Right lobe of liver (tissue), 6 donors: ENCODE results near the gene PSMD3. TPM values are rescaled to one million over a fixed set of nuclear protein-coding genes. Genes with fewer than 3 reads are reported as not detected.
A peak's percentile ranks its signal among the peaks of the same experiment; 100 is the strongest.

Experiments used
- ATAC-seq, 4 donors: fragments of 200-7000 bp; cut with Tn5 transposase; one replicate each; pipeline ENCODE4 v1.9.1; 2020; ENCODE audit warnings: mild to moderate bottlenecking in 4 of 4, moderate library complexity in 4 of 4
- DNase-seq, 3 donors: peaks; one replicate each; pipeline ENCODE4 v3.0.0-alpha.2; 2020
- H3K27ac ChIP-seq, 3 donors: fragments of 200-600 bp; one replicate each; pipeline ENCODE4 v1.8.0; 2022
- H3K27me3 ChIP-seq, 2 donors: fragments of 200-600 bp; one replicate each; pipeline ENCODE4 v1.8.0; 2022
- H3K36me3 ChIP-seq, 4 donors: fragments of 200-600 bp; sonication (generic) in 1 of 4; one replicate each; pipeline versions ENCODE4 v1.5.1 to v1.8.0; 2017 to 2022; ENCODE audit warnings: control low read depth in 1 of 4
- H3K4me1 ChIP-seq, 4 donors: fragments of 200-600 bp; sonication (generic) in 1 of 4; one replicate each; pipeline versions ENCODE4 v1.5.1 to v1.8.0; 2017 to 2022; ENCODE audit warnings: control low read depth in 1 of 4
- H3K4me3 ChIP-seq, 3 donors: fragments of 200-600 bp; one replicate each; pipeline ENCODE4 v1.8.0; 2022
- H3K9me3 ChIP-seq, 4 donors: fragments of 200-600 bp; sonication (generic) in 1 of 4; one replicate each; pipeline versions ENCODE4 v1.5.1 to v1.8.0; 2017 to 2022; ENCODE audit warnings: control low read depth in 1 of 4
- CTCF ChIP-seq, 4 donors: fragments of 200-600 bp in 3 of 4; fragments of 450-650 bp in 1 of 4; IDR thresholded peaks; one replicate each; pipeline versions ENCODE4 v1.5.1 to v1.8.0; 2016 to 2022; ENCODE audit warnings: antibody characterized with exemption in 4 of 4, mild to moderate bottlenecking in 2 of 4
- POLR2A ChIP-seq: fragments of 450-650 bp; IDR thresholded peaks from one replicate; pipeline ENCODE4 v1.6.1; 2017; ENCODE audit warnings: antibody characterized with exemption, mild to moderate bottlenecking
- WGBS: methylation state at CpG from one replicate; pipeline ENCODE4 v1.1.6; 2018; ENCODE audit warnings: low coverage, low lambda C conversion rate; ENCODE audit not compliant: insufficient coverage; ENCODE audit errors: missing lambda C conversion rate; 5-methylcytosine and 5-hydroxymethylcytosine counted together
- intact Hi-C, 2 donors: fragments of 100-400 bp; cut with DNase I; formaldehyde crosslinking; loops; one replicate each; pipeline versions ENCODE4 v1.11.2 to v1.14.1; 2022
- total RNA-seq, 6 experiments: library from RNA; depleted of rRNA in 2 of 6; stranded (reverse); fragments of >200 nt in 2 of 6; fragmentation: NEBNext Ultra II Directional in 3 of 6; extraction: Animal tissue kit (Norgen Biotek cat#: 25700) in 3 of 6; gene quantifications; one replicate each; pipeline versions ENCODE4 v1.1.0 to v1.2.4, GENCODE V29; 2016 to 2023
- donor health status: DM: no; HTN: yes; CAD: no.
- donor health status: DM: no; HTN: no; CAD: no.
- donor health status: DM: no; HTN: no; CAD: no.
- donor health status: DM: no; HTN: yes; CAD: no.
- donor health status: DM: no; HTN: yes; CAD: no.

PSMD3 gene
- total RNA-seq, 6 experiments from 2014 or later: 58.3 to 85.3 (median 67.4) TPM

- Histone ChIP-seq H3K9me3 (no peaks in the 10 kb centered on the region), H3K4me3 (peak overlapping the region; percentile 25 to 93 (median 48)), H3K27me3 (no peaks in the 10 kb centered on the region), H3K27ac (peak overlapping the region in 2 of 3 donors; percentile 21 to 57), H3K4me1 (peaks cover 0 to 14% (median 6%) of the 10 kb centered on the region in 4 donors), H3K36me3 (peaks cover 0 to 8% (median 5%) of the 10 kb centered on the region in 4 donors)
- ATAC-seq: peak; percentile 4 to 25 (median 16)
- TF ChIP-seq CTCF (IDR thresholded peaks at IDR 0.05): no peak
- TF ChIP-seq POLR2A: no peak
- WGBS: 2% methylated on average over 10 of the region's 10 CpGs
- DNase-seq: no peak
- intact Hi-C loops: loop anchor here in 1 of 2 donors (10.0 kb wide), 1 partner anchor 225 kb away; no protein-coding TSS in a partner anchor
Observed at GRCh38 chr17:39979893-39980350, 685 bp upstream of the PSMD3 start.

- ATAC-seq: peak in 3 of 4 donors; percentile 2 to 3 (median 3)
- Histone ChIP-seq H3K27ac (peak overlapping the region; percentile 77 to 92 (median 81)), H3K9me3 (no peaks in the 10 kb centered on the region), H3K4me1 (peaks cover 0 to 14% (median 6%) of the 10 kb centered on the region in 4 donors), H3K27me3 (no peaks in the 10 kb centered on the region), H3K36me3 (peaks cover 0 to 22% (median 17%) of the 10 kb centered on the region in 4 donors), H3K4me3 (peak overlapping the region; percentile 91 to 93 (median 92))
- no peak for TF ChIP-seq POLR2A
- TF ChIP-seq CTCF (IDR thresholded peaks at IDR 0.05): no peak
- DNase-seq: no peak
- intact Hi-C loops: no loop called here
- 0% methylated on average over 6 of the region's 15 CpGs for WGBS
Observed at GRCh38 chr17:39981207-39981741, 667 bp downstream of the PSMD3 start.

DNA sequence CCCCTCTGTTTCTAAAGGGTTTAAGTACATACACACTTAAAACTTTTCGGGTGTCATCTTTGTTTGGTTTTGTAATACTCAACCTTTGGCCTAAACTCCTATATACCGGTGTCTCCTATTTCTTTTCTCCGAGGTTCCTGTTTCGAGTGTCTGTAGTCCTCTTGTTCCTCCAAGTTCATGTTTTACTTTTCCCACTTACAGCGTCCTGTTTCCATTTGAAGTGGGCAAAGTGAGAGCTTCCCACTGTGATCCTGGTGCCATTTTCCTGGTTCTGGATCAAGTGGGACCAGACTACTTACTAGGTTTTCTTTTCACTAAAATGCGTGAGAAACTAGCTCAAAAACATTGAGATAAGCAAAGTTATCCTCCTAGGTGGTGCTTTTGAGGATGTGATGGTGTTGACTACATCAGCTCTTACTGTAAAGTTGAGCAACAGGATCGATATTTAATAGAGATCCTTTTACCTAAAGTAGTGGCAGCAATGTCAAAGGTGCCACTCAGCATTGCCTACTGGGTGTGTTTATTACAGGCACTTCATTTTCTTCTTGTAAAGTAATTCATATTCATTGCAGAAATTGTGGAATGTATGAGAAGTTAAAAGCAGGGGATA lies 1.3 kb downstream of the PSMD3 start:
- H3K27me3 ChIP-seq: no peaks in the 10 kb centered on the region
- H3K4me1 ChIP-seq: peaks cover 0 to 14% (median 6%) of the 10 kb centered on the region in 4 donors
- peak overlapping the region; percentile 91 to 93 (median 92) for H3K4me3 ChIP-seq
- no peak for ATAC-seq
- intact Hi-C loops: no loop called here
- TF ChIP-seq CTCF (IDR thresholded peaks at IDR 0.05) (no peak), POLR2A (no peak)
- peaks cover 0 to 28% (median 20%) of the 10 kb centered on the region in 4 donors for H3K36me3 ChIP-seq
- peak overlapping the region in 2 of 3 donors; percentile 77 to 92 for H3K27ac ChIP-seq
- no peak for DNase-seq
- WGBS: 7% methylated on average over 7 of the region's 7 CpGs
- no peaks in the 10 kb centered on the region for H3K9me3 ChIP-seq

DNA sequence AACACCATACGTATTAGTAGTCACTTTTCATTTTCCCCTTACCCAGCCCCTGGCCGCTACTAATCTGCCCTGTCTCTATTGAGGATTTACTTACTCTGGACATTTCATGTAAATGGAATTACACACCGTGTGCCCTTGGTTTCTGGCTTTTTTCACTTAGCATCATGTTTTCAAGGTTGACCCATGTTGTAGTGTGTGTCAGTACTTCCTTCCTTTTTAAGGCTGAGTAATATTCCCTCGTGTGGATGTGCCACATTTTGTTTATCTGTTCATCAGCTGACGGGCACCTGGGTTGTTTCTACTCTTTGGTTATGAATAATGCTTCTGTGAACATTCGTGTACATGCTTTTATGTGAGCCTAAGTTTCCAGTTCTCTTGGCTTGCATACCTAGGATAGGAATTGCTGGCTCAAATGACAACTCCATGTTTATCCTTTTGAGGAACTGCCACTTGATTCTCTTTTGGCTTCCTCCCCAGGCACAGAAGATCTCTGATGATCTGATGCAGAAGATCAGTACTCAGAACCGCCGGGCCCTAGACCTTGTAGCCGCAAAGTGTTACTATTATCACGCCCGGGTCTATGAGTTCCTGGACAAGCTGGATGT lies 7.7 kb downstream of the PSMD3 start:
- intact Hi-C loops: no loop called here
- Histone ChIP-seq H3K4me3 (no peak overlapping the region), H3K27me3 (no peaks in the 10 kb centered on the region), H3K4me1 (no peaks in the 10 kb centered on the region), H3K9me3 (no peaks in the 10 kb centered on the region), H3K36me3 (peaks cover 8 to 92% (median 57%) of the 10 kb centered on the region in 4 donors), H3K27ac (no peak overlapping the region)
- 89% methylated on average over 7 of the region's 11 CpGs for WGBS
- DNase-seq: no peak
- TF ChIP-seq CTCF (IDR thresholded peaks at IDR 0.05): no peak
- TF ChIP-seq POLR2A: no peak
- ATAC-seq: no peak
